Stimulated activated CD4-positive, alpha-beta T cell treated with anti-CD3 and anti-CD28 coated beads, Interleukin-1b, Interleukin-23, amount 100 ng/mL, for 1 hour (primary cell): Measurements from ENCODE around the gene MYOF.
"Not testable (repeated sequence)": the region's sequence is repeated elsewhere in the genome, so short reads cannot be mapped to it uniquely, and the experiment has no call there.

Experiments used
- DNase-seq, 2 donors: peaks; one replicate each; pipeline ENCODE4 v3.0.0-alpha.2; 2020; ENCODE audit warnings: low read depth in 2 of 2

The MYOF gene

GRCh38 chr10:93386631-93387369, 95.3 kb downstream of the MYOF start:
- DNase-seq, result no peak

- DNase-seq, result no peak
Measured at GRCh38 chr10:93385345-93385744, 96.8 kb downstream of the MYOF start.

- DNase-seq, result no peak
Measured at GRCh38 chr10:93384006-93384405, 98.1 kb downstream of the MYOF start.

- DNase-seq, result no peak
Measured at GRCh38 chr10:93383562-93383981, 98.6 kb downstream of the MYOF start.

GRCh38 chr10:93379731-93380575, 102.2 kb downstream of the MYOF start:
- DNase-seq, result no peak

- DNase-seq, result no peak
Measured at GRCh38 chr10:93378997-93379730, 103.0 kb downstream of the MYOF start.

- no peak for DNase-seq
Measured at GRCh38 chr10:93378039-93378438, 104.1 kb downstream of the MYOF start.

- peak in 1 of 2 donors; percentile 21 for DNase-seq
Measured at GRCh38 chr10:93376372-93377293, 105.5 kb downstream of the MYOF start.

GRCh38 chr10:93370961-93371360, 111.2 kb downstream of the MYOF start:
- DNase-seq, result no peak

- no peak for DNase-seq
Measured at GRCh38 chr10:93369588-93370164, 112.5 kb downstream of the MYOF start.

- no peak for DNase-seq
Measured at GRCh38 chr10:93368210-93368609, 113.9 kb downstream of the MYOF start.

- DNase-seq, result no peak
Measured at GRCh38 chr10:93367664-93368063, 114.5 kb downstream of the MYOF start.

GRCh38 chr10:93364966-93365365, 117.2 kb downstream of the MYOF start:
- DNase-seq, result no peak

GRCh38 chr10:93363891-93364648, 118.1 kb downstream of the MYOF start:
- no peak for DNase-seq

- DNase-seq, result not testable (repeated sequence)
Measured at GRCh38 chr10:93358398-93358797, 123.7 kb downstream of the MYOF start.

- no peak for DNase-seq
Measured at GRCh38 chr10:93357680-93358079, 124.5 kb downstream of the MYOF start.

GRCh38 chr10:93356516-93356915, 125.6 kb downstream of the MYOF start:
- DNase-seq, result no peak

GRCh38 chr10:93352638-93353383, 129.3 kb downstream of the MYOF start:
- DNase-seq, result no peak

GRCh38 chr10:93346694-93347093, 135.4 kb downstream of the MYOF start:
- no peak for DNase-seq
